ENCODE measurements around the gene LMAN1.

Gene LMAN1

DNA sequence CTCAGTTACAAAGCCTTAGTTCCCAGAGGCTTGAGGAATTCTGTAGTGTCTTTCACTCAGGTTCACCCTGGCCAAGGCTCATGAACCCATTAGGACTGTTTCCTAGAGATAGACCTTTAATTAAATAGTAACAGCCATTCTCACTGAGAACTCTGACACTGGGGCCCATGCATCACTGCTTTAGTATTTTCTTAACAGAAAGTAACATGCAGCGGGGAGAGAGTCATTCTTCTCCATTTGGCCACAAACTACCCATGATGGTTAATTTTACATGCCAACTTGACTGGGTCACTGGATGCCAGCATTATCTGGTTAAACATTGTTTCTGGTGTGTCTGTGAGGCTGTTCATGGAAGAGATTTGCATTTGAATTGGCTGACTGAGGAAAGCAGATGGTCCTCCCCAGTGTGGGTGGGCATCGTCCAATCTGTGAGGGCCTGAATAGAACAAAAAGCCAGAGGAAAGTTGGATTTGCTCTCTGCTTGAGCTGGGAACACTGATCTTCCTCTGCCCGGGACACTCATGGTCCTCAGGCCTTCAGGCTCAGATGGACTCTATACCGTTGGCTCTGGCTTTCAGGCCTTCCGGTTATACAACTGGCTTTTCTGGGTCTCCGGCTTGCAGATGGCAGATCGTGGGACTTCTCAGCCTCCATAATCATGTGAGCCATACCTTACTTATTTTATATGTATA, 35.0 kb downstream of the LMAN1 start:
- no peak overlapping the region for H3K9ac ChIP-seq (ENCODE audit: low read length)
- H3K4me3 ChIP-seq (ENCODE audit: low read length), result no peak overlapping the region
- H3K4me1 ChIP-seq (ENCODE audit: control insufficient read depth, insufficient read depth, low read length), result no peaks in the 10 kb centered on the region
- H3K36me3 ChIP-seq (ENCODE audit: control insufficient read depth, insufficient read depth, low read length), result peaks cover 6% of the 10 kb centered on the region
- no peaks in the 10 kb centered on the region for H3K27me3 ChIP-seq (ENCODE audit: control insufficient read depth, insufficient read depth, low read length)
- no peaks in the 10 kb centered on the region for H3K9me3 ChIP-seq (ENCODE audit: control insufficient read depth, low read length)

DNA sequence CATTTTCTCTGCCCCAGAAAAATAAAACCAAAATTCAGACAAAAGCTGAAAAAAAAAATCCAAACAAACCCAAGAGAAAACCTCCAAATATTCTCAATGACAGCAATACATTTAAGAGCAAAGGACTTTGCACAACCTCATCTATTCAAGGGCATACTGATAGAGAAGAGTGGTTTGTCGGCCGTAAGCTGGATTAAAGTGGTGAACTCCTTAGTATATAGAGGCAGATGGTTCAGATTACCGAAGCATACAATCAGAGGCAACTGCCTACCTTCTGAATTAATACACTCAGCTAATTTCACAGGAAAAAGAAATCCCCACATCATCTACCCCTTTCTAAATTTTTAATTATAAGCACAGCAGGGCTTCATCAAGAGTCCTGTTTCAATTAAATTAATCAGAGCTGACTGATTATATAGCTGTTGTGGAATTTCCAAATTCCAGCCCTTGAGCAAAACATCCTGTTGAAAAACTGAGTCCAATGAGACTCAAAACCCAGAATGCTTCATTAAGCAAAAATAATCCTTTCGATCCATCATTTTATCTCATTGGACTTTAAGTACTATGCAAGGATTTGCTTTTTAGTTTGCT, 40.5 kb downstream of the LMAN1 start, which contains the start of gene CPLX4:
Gene CPLX4 (minus strand): TSS at position 190 of the 591 bp plus-strand sequence. CDS start 187 bp downstream, at position 3.
- H3K36me3 ChIP-seq (ENCODE audit: control insufficient read depth, insufficient read depth, low read length), result no peaks in the 10 kb centered on the region
- H3K9ac ChIP-seq (ENCODE audit: low read length), result no peak within 1 kb of the TSS
- H3K4me1 ChIP-seq (ENCODE audit: control insufficient read depth, insufficient read depth, low read length), result no peaks in the 10 kb centered on the region
- H3K27me3 ChIP-seq (ENCODE audit: control insufficient read depth, insufficient read depth, low read length), result no peaks in the 10 kb centered on the region
- no peak within 1 kb of the TSS for H3K4me3 ChIP-seq (ENCODE audit: low read length)
- H3K9me3 ChIP-seq (ENCODE audit: control insufficient read depth, low read length), result no peaks in the 10 kb centered on the region

DNA sequence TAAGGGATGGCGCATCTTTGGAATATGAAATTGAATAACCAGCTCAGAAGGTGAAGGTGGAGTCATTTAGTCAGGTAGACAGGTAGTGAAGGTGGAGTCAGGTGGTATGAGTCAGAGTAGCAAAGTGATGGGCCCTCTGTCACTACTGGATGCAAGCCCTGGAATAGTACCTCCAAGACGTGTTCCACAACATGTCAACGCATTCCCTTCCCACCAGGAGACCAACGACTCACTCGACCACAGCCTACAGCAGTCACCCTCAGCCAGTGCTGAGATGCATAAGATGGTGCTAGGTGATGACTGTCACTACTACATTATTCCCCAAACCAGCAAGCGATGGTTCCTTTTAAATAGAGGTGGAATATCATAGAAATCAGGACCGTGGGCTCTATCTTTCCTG, 47.4 kb downstream of the LMAN1 start:
- Histone ChIP-seq H3K4me3 (ENCODE audit: low read length) (no peak overlapping the region), H3K27me3 (ENCODE audit: control insufficient read depth, insufficient read depth, low read length) (peaks cover 18% of the 10 kb centered on the region)

DNA sequence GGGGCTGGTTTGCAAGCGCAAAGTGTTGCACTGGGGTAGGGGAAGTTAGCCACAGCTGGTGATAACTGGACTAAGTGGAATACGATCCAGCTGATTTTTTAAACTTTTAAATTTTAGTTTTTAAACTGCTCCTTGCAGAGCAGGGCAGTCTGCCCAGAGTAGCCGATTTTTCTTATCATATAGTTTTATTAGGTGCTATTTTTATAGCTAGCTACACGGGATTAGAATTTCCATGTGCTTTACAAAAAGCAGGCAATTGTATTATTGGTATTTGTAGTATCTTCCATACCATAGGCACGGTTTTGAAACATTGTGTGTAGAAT, 50.2 kb downstream of the LMAN1 start:
- Histone ChIP-seq H3K9me3 (ENCODE audit: control insufficient read depth, low read length) (no peaks in the 10 kb centered on the region), H3K36me3 (ENCODE audit: control insufficient read depth, insufficient read depth, low read length) (no peaks in the 10 kb centered on the region), H3K4me1 (ENCODE audit: control insufficient read depth, insufficient read depth, low read length) (peaks cover 8% of the 10 kb centered on the region), H3K4me3 (ENCODE audit: low read length) (no peak overlapping the region), H3K9ac (ENCODE audit: low read length) (no peak overlapping the region), H3K27me3 (ENCODE audit: control insufficient read depth, insufficient read depth, low read length) (peaks cover 18% of the 10 kb centered on the region)

More for the DNA sequence above, 47.4 kb downstream of the LMAN1 start:
- H3K9ac ChIP-seq (ENCODE audit: low read length), result no peak overlapping the region
- peaks cover 8% of the 10 kb centered on the region for H3K4me1 ChIP-seq (ENCODE audit: control insufficient read depth, insufficient read depth, low read length)
- no peaks in the 10 kb centered on the region for H3K9me3 ChIP-seq (ENCODE audit: control insufficient read depth, low read length)
- H3K36me3 ChIP-seq (ENCODE audit: control insufficient read depth, insufficient read depth, low read length), result no peaks in the 10 kb centered on the region

DNA sequence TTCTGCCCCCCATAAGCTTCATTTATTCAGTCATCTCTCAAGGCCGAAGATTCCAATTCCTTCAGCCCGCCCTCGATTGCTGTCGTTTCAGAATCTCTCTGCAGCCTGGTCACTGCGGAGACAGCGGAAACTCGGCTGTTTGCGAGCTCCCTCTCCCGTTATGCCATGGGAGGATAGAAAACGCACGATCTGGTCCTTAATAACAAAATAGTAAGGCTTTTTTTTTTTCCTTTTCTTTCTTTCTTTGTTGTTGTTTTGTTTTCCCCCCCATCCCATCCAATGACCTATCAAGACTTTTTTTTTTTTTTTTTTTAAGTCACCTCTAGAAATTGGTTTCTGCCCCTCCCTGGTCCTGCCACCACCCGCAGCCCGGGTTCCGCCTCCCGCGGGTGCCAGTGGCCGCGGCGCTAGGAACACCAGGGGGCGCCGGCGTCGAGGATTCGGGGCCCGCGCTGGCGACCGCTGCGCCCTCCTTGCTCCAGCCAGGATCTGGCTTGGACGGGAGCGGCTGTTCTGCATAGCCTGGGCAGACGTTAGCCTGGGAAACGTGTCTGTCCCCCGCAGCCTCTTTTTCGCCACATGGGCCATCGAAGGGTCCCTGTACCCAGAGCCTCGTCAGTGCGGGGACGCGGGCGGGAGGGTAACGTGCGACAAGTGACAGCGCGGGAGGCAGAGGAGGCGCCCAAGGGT, 50.7 kb downstream of the LMAN1 start:
- Histone ChIP-seq H3K9me3 (ENCODE audit: control insufficient read depth, low read length) (no peaks in the 10 kb centered on the region), H3K27me3 (ENCODE audit: control insufficient read depth, insufficient read depth, low read length) (peaks cover 18% of the 10 kb centered on the region), H3K9ac (ENCODE audit: low read length) (no peak overlapping the region)

DNA sequence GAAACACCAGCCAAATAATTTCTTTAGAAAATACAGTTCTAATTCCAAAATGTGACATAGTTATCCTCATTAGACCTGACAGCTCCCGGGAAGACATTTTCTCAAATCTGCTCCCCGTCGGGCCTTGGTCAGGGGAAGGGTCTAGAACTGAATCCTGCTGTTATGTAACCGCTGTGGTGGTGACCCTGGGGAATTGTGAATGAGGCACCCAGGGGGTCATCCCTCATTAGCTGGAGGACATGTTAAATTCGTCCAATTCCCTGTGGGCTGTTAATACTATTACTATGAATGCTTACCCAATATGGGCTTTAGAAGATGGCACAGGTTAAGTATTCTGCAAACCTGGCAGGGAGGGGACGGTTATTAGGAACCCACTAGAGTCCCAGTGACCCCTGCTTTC, 52.4 kb downstream of the LMAN1 start:
- no peaks in the 10 kb centered on the region for H3K36me3 ChIP-seq (ENCODE audit: control insufficient read depth, insufficient read depth, low read length)
- H3K4me1 ChIP-seq (ENCODE audit: control insufficient read depth, insufficient read depth, low read length), result peaks cover 8% of the 10 kb centered on the region
- H3K9ac ChIP-seq (ENCODE audit: low read length), result no peak overlapping the region
- H3K27me3 ChIP-seq (ENCODE audit: control insufficient read depth, insufficient read depth, low read length), result peaks cover 16% of the 10 kb centered on the region
- no peak overlapping the region for H3K4me3 ChIP-seq (ENCODE audit: low read length)
- H3K9me3 ChIP-seq (ENCODE audit: control insufficient read depth, low read length), result no peaks in the 10 kb centered on the region

More for the DNA sequence above, 50.7 kb downstream of the LMAN1 start:
- Histone ChIP-seq H3K4me1 (ENCODE audit: control insufficient read depth, insufficient read depth, low read length) (peaks cover 8% of the 10 kb centered on the region), H3K36me3 (ENCODE audit: control insufficient read depth, insufficient read depth, low read length) (no peaks in the 10 kb centered on the region), H3K4me3 (ENCODE audit: low read length) (no peak overlapping the region)

DNA sequence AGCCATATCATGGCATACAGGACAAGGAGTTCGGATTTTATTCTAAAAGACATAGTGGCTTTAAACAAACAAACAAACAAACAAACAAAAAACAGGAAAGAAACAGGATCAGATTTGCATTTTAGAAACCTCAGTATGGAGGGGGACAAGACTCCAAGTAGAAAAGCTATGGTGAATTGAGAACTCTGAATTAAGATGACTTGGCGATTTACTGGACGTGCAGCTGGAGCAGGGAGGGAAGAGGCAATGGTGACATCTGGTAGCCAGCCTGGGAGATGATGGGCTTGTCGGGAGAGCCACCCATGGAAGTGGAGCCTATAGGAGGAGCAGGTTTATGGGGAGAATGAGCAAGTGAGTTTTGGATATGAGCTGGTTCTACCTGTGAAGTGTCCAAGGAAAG, 53.8 kb downstream of the LMAN1 start:
- no peak overlapping the region for H3K4me3 ChIP-seq (ENCODE audit: low read length)
- H3K27me3 ChIP-seq (ENCODE audit: control insufficient read depth, insufficient read depth, low read length), result peaks cover 9% of the 10 kb centered on the region
- no peaks in the 10 kb centered on the region for H3K36me3 ChIP-seq (ENCODE audit: control insufficient read depth, insufficient read depth, low read length)
- H3K9me3 ChIP-seq (ENCODE audit: control insufficient read depth, low read length), result no peaks in the 10 kb centered on the region
- H3K9ac ChIP-seq (ENCODE audit: low read length), result no peak overlapping the region
- H3K4me1 ChIP-seq (ENCODE audit: control insufficient read depth, insufficient read depth, low read length), result peaks cover 8% of the 10 kb centered on the region

- H3K9me3 ChIP-seq (ENCODE audit: control insufficient read depth, low read length), result no peaks in the 10 kb centered on the region
- peaks cover 7% of the 10 kb centered on the region for H3K4me1 ChIP-seq (ENCODE audit: control insufficient read depth, insufficient read depth, low read length)
- no peak overlapping the region for H3K4me3 ChIP-seq (ENCODE audit: low read length)
- H3K36me3 ChIP-seq (ENCODE audit: control insufficient read depth, insufficient read depth, low read length), result no peaks in the 10 kb centered on the region
- no peak overlapping the region for H3K9ac ChIP-seq (ENCODE audit: low read length)
- H3K27me3 ChIP-seq (ENCODE audit: control insufficient read depth, insufficient read depth, low read length), result peaks cover 8% of the 10 kb centered on the region
Observed at GRCh38 chr18:59303656-59304195, 55.3 kb downstream of the LMAN1 start.

DNA sequence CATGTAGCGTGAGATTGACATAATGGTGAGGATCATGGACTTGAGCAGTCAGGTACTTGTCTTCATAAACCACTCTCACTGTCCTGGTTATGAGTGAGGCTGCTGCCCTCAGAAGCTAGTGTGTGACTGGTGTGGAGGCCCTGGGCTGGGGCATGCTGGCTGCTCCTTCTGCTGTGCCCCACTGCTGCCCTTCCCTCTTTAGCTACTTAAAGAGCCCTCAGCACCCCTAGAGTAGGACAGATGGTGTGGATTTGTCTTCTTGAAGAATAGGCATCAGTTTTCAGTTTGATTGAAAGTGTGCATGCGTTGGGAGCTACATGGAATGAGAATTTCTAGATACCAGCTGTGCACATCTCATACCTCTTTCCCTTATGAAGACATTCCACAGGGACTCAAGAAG, 56.1 kb downstream of the LMAN1 start:
- no peaks in the 10 kb centered on the region for H3K4me1 ChIP-seq (ENCODE audit: control insufficient read depth, insufficient read depth, low read length)
- H3K27me3 ChIP-seq (ENCODE audit: control insufficient read depth, insufficient read depth, low read length), result peaks cover 8% of the 10 kb centered on the region
- no peaks in the 10 kb centered on the region for H3K9me3 ChIP-seq (ENCODE audit: control insufficient read depth, low read length)
- H3K9ac ChIP-seq (ENCODE audit: low read length), result no peak overlapping the region
- no peak overlapping the region for H3K4me3 ChIP-seq (ENCODE audit: low read length)
- H3K36me3 ChIP-seq (ENCODE audit: control insufficient read depth, insufficient read depth, low read length), result no peaks in the 10 kb centered on the region

- Histone ChIP-seq H3K27me3 (ENCODE audit: control insufficient read depth, insufficient read depth, low read length) (peaks cover 3% of the 10 kb centered on the region), H3K4me3 (ENCODE audit: low read length) (no peak overlapping the region), H3K36me3 (ENCODE audit: control insufficient read depth, insufficient read depth, low read length) (no peaks in the 10 kb centered on the region), H3K9ac (ENCODE audit: low read length) (no peak overlapping the region), H3K9me3 (ENCODE audit: control insufficient read depth, low read length) (no peaks in the 10 kb centered on the region), H3K4me1 (ENCODE audit: control insufficient read depth, insufficient read depth, low read length) (no peaks in the 10 kb centered on the region)
Observed at GRCh38 chr18:59301929-59302328, 57.1 kb downstream of the LMAN1 start.

DNA sequence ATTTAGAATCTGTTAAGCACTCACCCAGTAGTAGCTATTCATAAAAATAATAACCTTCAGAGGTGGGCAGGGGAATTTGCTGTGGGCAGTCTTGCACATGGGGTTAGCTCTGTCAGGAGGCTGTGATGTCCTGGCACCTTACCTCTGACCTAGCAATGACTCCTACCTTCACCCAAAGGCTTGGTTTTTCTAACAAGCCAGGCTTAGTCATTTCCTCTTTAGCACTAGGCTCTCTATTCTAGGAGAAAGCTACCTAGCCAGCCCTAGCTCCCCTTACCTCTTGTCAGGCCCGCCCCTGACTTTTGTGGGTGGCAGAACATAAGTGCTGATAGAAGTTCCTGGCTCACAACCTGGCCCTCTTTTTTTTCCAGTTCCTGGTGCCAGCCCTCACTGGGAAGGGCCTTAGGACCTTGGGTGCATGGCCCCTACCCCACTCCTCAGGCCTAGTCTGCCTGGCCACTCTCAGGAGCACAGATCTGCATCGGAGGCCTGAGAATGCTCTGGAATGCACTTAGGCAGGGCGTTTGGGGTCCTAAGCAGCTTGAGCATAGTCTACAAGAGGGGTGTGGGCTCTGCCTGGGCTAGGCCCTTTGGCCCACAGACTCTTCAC, 58.3 kb downstream of the LMAN1 start:
- H3K27me3 ChIP-seq (ENCODE audit: control insufficient read depth, insufficient read depth, low read length), result peaks cover 3% of the 10 kb centered on the region
- H3K4me3 ChIP-seq (ENCODE audit: low read length), result no peak overlapping the region
- no peaks in the 10 kb centered on the region for H3K4me1 ChIP-seq (ENCODE audit: control insufficient read depth, insufficient read depth, low read length)
- H3K9ac ChIP-seq (ENCODE audit: low read length), result no peak overlapping the region
- H3K36me3 ChIP-seq (ENCODE audit: control insufficient read depth, insufficient read depth, low read length), result no peaks in the 10 kb centered on the region
- no peaks in the 10 kb centered on the region for H3K9me3 ChIP-seq (ENCODE audit: control insufficient read depth, low read length)

- peaks cover 7% of the 10 kb centered on the region for H3K27me3 ChIP-seq (ENCODE audit: control insufficient read depth, insufficient read depth, low read length)
- H3K36me3 ChIP-seq (ENCODE audit: control insufficient read depth, insufficient read depth, low read length), result no peaks in the 10 kb centered on the region
- no peaks in the 10 kb centered on the region for H3K9me3 ChIP-seq (ENCODE audit: control insufficient read depth, low read length)
- H3K4me1 ChIP-seq (ENCODE audit: control insufficient read depth, insufficient read depth, low read length), result no peaks in the 10 kb centered on the region
- H3K9ac ChIP-seq (ENCODE audit: low read length), result no peak overlapping the region
- no peak overlapping the region for H3K4me3 ChIP-seq (ENCODE audit: low read length)
Observed at GRCh38 chr18:59298871-59299270, 60.2 kb downstream of the LMAN1 start.
